ENCODE measurements around the gene PNMA8A.

PNMA8A gene

DNA sequence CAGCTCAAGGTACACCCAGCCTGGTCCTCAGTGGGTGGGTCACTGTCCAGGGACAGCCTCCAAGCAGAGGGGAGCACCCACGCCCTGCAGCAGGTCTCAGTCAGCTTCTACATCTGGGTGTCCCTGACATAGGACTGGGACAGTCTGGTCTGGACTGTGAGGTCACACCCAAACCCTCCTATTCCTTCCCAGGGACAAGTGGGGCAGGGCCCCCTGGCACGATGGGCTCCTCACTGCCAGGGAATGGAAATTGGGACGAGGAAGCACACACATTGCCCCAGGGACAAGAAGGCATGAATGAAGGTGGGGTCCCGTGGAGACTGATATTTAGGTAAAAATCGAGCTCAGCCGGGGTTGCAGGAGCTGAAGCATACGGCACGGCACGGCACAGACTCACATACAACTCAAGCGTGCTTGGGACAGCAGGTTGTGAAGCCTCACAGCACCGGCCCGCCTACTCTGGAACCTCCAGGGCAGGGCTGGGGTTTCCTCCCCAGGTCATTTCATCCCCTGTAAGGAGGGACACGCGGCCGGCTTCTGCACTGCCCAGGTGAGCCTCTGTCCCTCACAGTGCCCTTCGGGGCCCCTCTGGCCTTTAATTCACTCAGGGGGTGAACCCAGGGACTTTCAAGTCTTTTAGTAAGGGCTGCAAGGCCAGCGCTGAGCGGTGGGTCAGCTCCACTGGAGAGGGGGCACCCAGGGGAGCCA lies 20.8 kb upstream of the PNMA8A start:
- DNase-seq: no peak

DNA sequence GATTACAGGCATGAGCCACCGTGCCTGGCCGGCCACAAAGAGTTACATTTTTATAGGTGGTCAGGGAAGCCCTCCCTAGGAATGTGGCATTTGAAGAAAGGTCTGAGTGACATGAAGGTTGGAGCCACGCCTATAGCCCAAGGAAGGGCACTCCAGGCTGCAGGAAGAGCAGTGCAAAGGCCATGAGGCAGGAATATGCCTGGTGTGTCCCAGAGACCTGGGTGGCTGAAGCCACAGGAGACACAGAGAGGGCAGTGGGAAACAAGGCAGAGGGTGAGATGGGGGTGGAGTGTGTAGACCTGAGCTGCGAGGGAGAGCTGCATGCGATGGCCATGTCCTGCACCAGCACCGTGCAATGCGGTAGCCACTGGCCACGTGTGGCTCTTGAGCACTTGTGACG lies 19.4 kb upstream of the PNMA8A start:
- DNase-seq: no peak

DNA sequence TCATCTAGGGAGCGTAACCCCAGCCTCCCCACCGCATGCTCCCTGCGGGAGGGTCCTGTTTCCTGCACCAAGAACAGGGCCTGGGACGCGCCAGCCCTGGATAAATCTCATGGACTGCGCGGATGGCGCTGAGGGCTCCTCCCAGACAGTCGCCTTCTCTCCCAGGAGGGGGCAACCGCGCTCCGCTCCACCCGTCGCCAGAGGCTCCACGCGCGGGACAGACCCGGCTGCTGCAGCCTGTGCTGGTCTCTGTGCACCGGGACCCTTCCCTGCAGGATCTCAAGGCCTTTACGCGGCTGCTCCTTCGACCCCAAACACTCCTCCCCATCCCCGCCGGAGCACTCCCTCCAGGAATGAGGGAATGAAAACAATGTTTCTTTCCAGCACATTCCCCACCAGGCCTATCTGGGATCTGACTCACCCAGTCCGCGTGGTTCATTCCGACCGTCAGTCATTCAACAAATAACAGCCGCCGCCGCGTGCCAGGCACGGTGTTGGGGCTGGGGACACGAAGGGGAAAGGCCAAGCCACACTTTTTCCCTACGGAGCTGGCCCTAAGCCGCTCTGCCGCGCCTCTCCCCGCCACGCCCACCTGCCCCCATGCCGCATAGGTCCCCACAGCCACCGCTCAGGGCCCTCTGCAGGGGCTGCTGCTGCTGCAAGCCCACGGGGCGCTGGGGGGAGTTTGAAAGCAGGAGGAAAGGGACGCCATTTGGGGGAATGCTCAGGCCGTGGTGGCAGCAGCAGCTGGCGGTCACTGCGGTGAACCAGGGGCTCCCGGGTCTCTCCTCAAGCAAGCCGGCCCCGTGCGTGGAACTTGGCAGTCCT lies 18.3 kb upstream of the PNMA8A start:
- no peak for DNase-seq

DNA sequence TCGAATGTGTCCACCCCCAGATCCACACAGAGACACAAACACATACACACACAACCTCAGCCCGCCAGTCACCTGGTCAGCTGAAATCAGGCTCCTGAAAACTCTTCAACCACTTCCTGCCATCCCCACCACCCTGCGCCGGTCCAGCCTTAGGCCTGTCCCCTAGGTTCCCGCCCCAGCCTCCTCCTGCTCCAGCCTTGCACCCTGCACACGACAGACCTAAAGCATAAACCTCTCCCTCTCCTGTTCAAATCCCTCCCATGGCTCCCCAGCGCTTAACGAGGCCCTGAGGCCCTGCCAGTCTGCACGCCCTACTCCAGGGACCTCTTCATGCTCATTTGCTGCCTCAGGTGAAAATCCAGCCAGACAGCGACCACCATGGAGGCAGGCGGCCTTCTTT lies 17.2 kb upstream of the PNMA8A start:
- DNase-seq: no peak

DNA sequence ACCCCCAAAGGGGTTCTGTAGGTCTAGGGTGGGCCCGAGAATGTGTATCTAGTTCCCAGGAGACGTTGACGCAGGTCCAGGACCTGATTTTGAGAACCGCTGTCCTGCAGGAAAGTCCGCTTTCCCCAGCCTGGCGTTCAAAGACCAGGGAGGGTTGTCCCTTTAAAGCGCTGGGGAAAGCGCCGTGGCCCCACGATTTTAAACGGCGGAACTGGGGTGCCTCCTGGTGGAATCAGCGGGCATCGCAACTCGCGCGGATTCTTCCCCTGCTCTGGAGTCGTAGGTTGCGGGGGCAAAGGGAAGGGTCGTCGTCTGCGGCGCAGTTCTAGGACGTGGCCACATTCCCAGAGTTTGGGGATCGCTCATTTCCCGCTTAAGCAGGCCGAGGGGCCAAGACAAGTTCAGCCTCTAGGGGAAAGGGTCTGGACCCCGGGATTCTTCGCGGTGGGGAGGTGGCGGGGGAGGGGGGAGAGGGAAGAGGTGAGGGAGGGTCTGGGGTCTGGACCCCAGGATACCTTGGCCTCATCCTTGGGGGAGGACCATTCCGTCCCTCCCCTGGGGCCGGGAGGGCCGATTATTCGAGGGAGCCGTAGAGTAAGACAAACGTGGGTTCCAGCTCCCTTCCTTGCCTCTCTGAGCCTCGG lies 16.6 kb upstream of the PNMA8A start:
- peak; percentile 33 to 75 (median 50) for DNase-seq

DNA sequence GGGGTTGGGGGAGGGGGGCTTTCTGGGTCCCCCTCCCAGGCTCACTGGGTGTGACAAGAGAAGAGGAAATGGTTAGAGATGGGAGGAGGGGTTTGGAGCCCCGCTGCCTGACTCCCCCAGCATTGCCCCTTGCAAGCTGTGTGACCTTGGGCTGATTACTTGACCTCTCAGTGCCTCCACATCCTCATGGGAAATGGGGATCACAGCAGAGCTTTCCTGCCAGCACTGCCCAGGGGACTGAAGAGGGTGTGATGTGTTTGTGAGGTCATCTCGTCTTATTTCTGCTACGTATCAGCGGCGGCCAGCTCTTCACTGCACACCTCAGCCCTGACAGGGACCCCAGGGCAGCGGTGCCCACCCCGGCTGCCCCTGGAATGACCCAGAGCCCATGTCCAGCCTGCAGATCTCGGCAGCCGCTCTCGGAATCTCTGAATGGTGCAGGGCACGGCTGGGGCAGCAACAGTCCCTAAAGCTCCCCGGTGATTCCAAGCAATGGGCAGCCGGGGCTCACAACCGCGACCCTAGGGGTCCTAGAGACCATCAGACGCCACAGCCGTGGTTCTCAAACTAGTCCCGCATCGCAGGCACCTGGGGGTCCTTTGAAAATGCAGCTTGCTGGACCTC lies 15.9 kb upstream of the PNMA8A start:
- DNase-seq: no peak

DNA sequence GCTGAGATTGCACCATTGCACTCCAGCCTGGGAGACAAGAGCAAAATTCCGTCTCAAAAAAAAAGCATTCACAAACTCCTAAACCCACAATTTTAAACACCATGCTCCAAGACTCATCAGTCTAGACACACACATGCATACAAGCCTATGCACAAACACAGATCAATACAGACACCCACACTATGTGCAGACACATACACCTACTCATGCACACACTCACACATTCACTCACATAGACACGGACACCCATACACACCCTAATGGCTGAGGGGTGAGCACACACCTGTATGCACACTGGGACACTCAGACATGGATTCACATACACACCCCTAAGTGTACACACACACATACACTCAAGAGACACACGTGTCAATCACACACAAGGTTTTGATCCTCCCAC lies 15.0 kb upstream of the PNMA8A start:
- DNase-seq: no peak

DNA sequence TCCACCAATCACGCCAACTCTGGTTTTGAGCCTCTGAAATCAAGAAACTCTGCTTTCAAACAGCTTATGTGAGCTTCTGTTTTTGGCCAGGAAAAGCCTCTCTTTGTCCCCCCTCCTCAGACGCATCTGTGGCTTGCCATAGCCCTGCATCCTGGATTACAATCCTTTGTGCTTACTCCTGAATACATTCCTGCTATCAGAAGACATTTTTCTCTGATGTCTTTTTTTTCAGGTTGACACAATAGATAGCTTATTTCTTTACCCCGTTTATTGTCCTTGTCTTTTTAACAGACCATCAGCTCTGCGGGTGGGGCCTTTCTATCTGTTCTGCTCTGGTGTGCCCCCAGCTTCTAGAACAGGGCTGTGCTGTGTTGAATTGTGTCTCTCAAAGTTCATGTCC lies 13.3 kb upstream of the PNMA8A start:
- DNase-seq: no peak

DNA sequence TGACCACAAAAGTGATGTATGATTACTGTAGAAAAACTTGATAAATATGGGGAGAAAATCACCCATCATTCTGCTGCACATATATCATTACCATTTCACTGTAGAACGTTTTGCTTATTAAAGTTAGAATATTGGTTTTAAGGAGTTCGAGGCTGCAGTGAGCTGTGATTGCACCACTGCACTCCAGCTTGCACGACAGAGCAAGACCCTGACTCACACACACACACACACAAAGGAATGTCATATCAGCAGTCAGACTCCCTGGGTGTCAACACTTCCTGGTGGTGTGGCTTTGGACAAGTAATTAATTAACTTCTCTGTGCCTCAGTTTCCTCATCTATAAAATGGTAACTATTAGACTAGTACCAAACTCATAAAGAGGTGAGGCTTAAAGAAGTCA lies 11.3 kb upstream of the PNMA8A start:
- no peak for DNase-seq

DNA sequence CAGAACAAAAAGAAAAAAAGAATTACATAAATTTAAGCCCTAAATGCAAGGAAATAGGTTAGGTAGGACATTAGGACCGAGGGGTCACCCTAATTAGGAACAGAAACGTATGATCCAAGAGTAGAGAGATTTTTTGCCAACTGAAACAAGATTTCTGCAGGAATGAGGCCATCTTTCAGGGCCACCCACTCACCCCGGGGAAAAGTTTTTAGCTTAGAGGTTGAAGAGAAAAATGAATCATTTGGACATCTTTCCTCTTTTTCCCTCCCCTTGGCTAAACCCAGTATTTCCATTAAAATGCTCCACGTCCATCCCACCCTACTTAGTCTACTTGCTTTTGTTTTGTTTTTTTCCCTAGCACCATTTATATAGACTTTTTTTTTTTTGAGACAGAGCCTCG lies 10.6 kb upstream of the PNMA8A start:
- no peak for DNase-seq

DNA sequence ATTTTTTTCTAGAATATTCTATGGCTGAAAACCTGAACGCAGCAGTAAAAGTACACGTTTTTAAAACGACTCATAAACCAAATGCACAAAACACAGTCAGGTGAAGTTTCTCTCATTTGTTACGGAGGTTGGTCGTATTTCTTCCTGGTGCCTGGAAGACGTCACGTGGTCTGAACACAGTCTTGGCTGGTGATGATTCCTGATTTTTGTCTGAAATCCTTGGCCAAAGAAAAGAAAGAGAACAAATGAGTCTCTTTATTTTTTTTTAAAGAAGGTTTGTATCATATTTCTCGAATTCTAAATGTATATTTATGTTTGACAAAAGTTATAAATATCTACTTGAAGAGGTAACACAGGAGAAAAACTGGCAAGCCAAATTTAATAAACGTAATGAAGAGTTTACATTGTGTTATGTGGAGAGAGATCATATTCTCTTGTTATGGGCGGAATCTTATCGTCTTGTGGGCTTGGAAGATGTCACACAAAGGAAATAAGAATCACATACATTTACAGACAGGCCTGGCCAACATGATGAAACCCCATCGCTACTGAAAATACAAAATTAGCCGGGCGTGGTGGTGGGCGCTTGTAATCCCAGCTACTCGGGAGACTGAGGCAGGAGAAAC lies 10.0 kb upstream of the PNMA8A start:
- DNase-seq: no peak

DNA sequence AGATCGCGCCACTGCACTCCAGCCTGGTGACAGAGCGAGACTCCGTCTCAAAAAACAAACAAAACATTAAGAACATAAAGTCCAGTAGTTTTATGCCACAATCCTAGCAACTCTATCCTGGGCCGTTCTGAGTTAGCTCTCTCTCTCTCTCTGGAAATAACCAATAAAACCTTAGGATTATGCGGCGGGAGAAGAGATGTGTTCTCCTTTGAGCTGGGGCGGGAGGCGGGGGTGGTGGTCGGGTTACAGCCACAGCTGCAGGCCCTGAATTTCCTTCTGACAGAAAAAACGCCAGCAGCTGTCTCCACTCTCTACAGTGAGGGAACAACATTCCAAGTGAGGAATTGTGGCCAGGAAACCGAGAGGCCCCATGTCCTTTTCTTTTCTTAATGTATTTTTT lies 9.1 kb upstream of the PNMA8A start:
- no peak for DNase-seq

DNA sequence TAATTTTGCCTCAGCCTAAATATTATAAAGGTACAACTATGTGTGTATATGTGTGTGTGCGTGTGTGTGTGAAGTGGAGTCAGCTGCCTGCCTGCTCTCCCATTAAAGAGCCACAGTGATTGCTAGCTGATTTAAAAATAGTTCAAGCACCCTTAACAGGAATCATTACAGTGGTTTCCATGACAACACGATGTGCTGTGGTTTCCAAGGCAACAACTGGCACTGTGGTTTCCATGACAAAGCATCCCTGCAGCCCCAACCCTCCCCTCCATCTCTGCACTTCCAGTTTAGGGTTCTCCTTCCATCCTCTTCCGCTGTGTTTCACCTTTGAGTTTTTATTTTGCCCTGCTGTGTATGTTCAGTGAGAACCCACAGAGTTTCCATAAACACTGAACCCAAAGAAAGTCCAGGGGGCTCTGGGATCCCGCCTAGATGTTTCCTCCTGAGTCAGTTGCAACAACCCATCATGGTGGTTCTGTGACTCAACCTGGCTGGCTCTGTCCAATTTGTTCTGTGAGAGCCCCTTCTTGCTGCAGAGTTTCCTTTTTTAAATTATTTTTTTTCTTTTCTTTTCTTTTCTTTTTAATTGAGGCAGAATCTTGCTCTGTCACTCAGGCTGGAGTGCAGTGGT lies 7.1 kb upstream of the PNMA8A start:
- DNase-seq: no peak

DNA sequence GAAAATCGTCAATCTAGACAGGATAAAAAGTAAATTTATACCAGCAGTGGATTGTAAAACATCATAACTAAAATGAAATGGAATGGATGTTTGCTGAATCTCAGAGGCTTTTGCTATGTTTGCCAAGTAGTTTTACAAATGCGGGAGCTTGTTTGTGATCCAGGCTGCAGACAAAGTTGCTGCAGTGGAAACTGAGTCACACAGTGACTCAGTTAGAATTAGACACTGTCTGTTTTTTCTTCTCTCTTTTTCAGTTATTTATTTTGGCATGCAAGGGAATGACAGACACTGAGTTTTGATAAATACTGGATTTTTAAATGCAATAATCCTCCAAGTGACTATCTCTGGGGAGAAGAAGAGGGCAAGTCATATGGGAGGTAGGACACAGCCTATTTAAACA lies 4.6 kb upstream of the PNMA8A start:
- no peak for DNase-seq

DNA sequence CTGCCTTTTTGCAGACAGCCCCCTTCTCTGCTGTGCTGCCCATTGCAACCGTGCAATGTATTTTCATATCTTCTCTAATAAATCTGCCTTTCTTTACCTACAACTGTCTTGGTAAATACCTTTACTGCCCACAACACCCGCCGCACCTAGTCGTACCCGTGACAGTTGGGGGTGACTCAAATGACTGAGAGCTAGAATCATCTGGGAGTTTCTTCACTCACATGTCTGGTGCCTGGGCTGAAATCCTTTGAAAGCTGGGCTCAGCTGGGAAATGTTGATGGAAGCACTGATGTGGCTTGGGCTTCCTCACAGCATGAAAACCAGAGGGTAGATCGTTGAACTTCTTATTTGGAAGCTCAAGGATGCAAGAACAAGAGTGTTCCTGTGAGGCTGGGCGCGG lies 2.8 kb upstream of the PNMA8A start:
- DNase-seq: no peak

DNA sequence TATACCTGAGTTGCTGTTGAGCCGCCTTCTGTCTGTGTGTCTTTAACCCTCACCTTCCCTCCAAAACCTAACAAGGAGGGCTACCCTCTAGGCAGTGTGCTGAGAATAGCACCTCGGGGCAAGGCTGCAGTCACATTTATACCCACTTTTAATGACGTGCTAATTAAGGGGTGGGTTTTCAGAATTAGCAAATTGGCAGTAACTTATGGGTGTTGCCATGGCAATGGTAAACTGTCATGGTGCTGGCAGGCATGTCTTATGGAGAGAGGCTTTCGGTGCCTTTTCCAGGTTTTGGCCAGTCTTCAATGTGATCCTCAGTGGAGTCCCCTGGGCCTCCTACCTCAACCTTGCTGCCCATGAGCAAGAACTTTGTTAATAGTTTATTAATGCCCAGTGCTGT lies 1.2 kb upstream of the PNMA8A start:
- no peak for DNase-seq

DNA sequence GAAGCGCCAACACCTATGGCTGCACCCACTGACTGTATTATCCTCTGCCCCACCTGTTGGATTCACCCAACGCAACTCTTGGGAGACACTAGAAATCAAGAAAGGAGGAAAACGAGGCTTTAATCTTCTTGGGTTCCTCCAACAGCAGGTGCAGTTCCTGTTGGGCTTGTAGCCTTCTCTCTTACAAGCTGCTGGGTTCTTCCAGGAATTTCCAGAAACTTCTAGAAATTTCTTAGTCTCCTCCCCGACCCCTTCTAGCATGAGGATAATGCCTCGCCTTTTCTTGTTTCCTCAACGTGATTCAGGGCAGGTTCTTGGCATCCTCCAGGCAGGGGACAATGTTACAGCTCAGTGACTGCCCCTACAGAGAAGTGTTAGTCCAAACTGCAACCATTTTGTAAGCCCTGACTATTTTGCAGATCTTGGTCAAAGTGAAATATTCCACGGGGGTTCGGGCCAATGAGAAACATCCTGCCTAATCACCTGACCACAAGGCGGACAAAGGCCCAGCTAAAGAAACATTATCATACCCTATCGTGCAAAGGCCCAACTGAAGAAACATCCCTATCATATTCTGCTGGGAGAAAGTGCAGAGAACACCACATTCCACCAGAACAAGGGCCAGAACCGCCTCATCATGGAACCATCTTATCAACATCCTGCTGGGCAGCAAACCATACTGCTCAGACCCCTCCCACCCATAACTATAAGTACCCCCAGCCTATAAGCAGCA lies 614 bp upstream of the PNMA8A start:
- DNase-seq: no peak

DNA sequence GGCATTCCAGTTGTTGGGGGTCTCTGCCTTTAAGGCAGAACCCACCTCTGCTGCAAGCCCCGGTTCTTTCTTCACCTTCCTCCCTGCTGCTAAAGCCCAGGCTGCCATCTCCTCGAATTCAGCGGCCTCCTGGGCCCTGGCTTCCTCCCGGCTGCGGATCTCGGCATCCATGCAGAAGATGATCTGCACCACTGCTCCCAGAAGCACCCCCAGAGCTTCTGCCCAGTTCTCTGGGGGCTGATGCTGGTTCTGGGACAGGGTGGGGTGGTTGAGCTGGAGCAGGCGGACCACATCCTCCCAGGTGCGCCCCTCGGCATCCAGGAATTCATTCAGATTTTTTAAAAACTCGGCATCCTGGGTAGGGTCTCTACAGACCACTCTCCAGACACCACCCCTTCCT lies 987 bp downstream of the PNMA8A start:
- no peak for DNase-seq

DNA sequence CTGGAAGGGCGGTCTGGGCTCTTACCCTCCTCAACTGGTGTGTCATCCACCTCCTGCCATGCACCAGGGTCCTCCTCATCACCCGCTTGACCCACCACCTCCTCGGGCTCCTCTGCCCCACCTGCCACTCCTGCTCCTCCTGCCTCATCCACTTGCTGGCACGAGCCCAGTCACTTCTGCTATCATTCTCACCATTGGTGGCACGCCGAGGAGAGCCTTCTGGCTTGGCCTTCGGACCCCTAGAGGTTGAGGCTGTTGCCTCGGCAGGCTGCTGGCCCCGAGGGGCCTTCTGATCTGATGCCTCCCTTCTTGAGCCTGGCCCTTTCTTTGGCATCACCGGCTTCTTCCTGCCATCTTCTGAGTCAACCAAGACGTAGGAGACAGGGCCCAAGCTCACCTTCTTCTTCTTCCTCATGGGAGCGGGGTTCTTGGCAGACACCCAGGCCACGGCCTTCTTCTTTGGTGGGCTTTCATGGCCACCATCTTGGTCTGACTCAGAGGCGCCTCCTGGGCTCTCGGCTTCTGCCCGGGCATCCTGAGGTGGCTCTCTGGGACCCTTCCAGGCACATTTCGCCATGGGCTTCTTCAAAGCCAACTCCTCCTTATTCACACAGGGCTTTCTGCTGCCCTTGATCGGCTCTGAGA lies 1.7 kb downstream of the PNMA8A start:
- no peak for DNase-seq

DNA sequence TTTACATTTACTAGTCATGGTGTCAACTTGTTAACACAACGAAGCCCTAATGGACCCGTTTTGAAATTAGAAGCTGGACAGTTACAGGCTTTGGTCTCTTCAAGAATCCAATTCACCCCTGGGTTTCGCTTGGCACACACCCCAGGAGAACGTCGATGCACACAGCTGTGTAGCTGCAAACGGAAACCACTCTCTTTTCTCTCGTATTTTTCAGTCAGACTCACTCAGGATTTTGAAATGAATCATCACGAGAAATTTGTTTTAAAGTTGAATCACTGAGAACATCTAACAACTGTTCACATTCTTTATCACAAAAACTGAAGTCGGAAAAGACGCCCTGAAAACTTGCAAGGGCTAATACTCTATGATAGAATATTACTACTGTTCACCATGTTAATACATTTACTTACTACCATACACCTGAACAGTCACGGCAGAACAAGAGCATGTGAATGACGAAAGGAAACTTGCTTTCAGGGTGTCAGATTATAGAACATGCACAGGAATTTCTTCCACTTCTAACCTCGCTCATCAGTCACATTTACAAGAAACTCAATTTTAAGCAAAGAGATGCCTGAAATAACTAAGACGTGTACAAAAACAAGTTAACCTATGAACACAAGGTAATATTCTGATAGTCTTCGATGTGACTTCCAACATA lies 4.7 kb downstream of the PNMA8A start:
- DNase-seq: no peak

DNA sequence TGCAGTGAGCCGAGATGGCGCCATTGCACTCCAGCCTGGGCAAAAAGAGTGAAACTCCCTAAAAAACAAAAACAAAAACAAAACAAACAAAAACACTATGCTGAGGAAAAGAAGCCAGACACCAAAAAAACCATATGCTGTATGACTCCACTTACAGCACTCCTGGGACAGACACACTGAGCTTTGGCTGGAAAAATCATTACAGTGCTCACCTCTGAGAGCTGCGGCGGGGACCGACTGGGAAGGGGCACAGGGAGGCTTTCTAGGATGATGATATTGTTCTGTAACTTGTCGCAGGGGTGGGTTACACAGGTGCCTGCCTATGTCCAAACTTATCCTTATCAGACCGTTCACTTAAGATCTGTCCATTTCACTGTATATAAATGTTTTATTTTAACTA lies 7.8 kb downstream of the PNMA8A start:
- no peak for DNase-seq

Measured in activated CD4-positive, CD25-positive, alpha-beta regulatory T cell (primary cell).